MCF 10A (cell line): ENCODE measurements around the gene SIRT5. TPM values are rescaled to one million over a fixed set of nuclear protein-coding genes. Genes with fewer than 3 reads are reported as not detected.

Experiments used
- BruUV-seq: library from RNA; stranded (reverse); fragments of 400-500 nt; replicated peaks from 2 replicates; lab custom pipeline; 2021; lab: Mats Ljungman, UMichigan
- CTCF ChIA-PET: fragments of 300-600 bp; sonication (Branson Sonifier 250); formaldehyde crosslinking; extraction: SDS; loops from one replicate; lab custom pipeline; 2021; ENCODE audit warnings: antibody characterized with exemption, inconsistent platforms; lab: Yijun Ruan, JAX
- POLR2A ChIA-PET: fragments of 300-600, 350-650 bp; sonication (Branson Sonifier 250); formaldehyde crosslinking; extraction: SDS; loops from one replicate; lab custom pipeline; 2020; ENCODE audit warnings: antibody characterized with exemption, inconsistent platforms; lab: Yijun Ruan, JAX
- DNase-seq: peaks from one replicate; pipeline ENCODE4 v3.0.0-alpha.2; 2018; ENCODE audit not compliant: unreplicated experiment
- H3K27ac Mint-ChIP-seq: one replicate; pipeline ENCODE4 v1.8.0; 2022; ENCODE audit warnings: mild to moderate bottlenecking, low read depth, mixed read lengths; ENCODE audit not compliant: unreplicated experiment
- H3K27me3 Mint-ChIP-seq: one replicate; pipeline ENCODE4 v1.8.0; 2022; ENCODE audit warnings: mixed read lengths; ENCODE audit not compliant: insufficient read depth, unreplicated experiment
- H3K36me3 Mint-ChIP-seq: one replicate; pipeline ENCODE4 v1.8.0; 2022; ENCODE audit warnings: mild to moderate bottlenecking, moderate library complexity, mixed read lengths; ENCODE audit not compliant: insufficient read depth, unreplicated experiment
- H3K4me1 Mint-ChIP-seq: one replicate; pipeline ENCODE4 v1.8.0; 2022; ENCODE audit warnings: mixed read lengths; ENCODE audit not compliant: insufficient read depth, unreplicated experiment
- H3K4me3 Mint-ChIP-seq: one replicate; pipeline ENCODE4 v1.8.0; 2022; ENCODE audit warnings: mild to moderate bottlenecking, moderate library complexity, mixed read lengths; ENCODE audit not compliant: unreplicated experiment
- H3K9me3 Mint-ChIP-seq: one replicate; pipeline ENCODE4 v1.8.0; 2022; ENCODE audit warnings: mixed read lengths; ENCODE audit not compliant: unreplicated experiment
- intact Hi-C: fragments of 100-400 bp; cut with micrococcal nuclease; formaldehyde crosslinking; loops from 2 replicates; pipeline ENCODE4 v1.14.1; 2022
- total RNA-seq: library from RNA; stranded (reverse); gene quantifications from 2 replicates; pipeline ENCODE4 v1.2.3, GENCODE V29; 2022
- TF ChIP-seq, protein P1 (sequence below): fragments of 200-600 bp; IDR thresholded peaks from one replicate; pipeline ENCODE4 v1.8.0; 2022; ENCODE audit warnings: antibody characterized with exemption, mild to moderate bottlenecking; ENCODE audit not compliant: unreplicated experiment

Gene SIRT5
- total RNA-seq, 1 experiment from 2014 or later: 12.8 TPM

DNA sequence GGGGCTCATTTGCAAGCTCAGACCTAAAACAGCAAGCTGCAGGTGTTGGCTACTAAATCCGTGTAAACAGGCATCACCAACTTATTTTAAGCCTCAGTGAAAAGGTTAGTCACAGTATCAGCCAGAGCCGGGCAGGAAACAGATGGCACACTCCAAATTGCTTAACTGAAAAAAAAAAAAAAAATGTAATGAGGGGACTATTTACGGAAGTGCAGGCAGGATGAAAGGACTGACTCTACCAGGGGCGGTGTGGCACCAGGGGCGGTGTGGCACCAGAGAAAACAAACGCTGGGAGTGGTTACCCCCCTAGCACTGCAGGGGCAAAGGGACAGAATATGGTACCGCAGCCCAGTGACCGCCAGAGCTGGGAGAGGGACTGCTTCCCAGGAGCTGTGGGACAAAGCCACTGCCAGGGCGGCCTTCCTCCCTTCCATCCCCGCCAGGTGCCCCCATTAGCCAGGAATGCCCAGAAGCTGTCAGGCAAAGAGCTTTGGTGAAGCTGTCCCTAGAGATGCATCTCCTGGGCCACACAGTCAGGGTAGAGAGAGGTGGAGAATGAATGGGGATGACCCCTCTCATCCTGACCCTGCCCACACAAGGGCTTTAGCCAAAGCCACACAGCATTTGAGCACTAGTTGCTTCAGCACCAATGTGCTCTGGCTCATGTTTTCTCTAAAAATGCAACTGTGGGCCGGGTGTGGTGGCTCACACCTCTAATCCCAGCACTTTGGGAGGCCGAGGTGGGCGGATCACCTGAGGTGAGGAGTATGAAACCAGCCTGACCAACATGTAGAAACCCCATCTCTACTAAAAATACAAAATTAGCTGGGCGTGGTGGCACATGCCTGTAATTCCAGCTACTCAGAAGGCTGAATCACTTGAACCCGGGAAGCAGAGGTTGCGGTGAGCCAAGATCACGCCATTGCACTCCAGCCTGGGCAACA is 47.4 kb upstream of the SIRT5 start:
- Mint-ChIP-seq H3K4me1 (peaks cover 14% of the 10 kb centered on the region), H3K27me3 (no peaks in the 10 kb centered on the region), H3K4me3 (no peak overlapping the region), H3K27ac (peak overlapping the region; percentile 51), H3K36me3 (peaks cover 6% of the 10 kb centered on the region), H3K9me3 (no peaks in the 10 kb centered on the region)
- CTCF ChIA-PET: interaction anchor here (0.5 to 0.7 kb wide), 5 partner anchors 27 to 617 kb away, joined by 3 to 4 read pairs (median 3); no protein-coding TSS in a partner anchor
- BruUV-seq: no TSS peak
- intact Hi-C loops: no loop called here
- TF ChIP-seq, protein P1, sequence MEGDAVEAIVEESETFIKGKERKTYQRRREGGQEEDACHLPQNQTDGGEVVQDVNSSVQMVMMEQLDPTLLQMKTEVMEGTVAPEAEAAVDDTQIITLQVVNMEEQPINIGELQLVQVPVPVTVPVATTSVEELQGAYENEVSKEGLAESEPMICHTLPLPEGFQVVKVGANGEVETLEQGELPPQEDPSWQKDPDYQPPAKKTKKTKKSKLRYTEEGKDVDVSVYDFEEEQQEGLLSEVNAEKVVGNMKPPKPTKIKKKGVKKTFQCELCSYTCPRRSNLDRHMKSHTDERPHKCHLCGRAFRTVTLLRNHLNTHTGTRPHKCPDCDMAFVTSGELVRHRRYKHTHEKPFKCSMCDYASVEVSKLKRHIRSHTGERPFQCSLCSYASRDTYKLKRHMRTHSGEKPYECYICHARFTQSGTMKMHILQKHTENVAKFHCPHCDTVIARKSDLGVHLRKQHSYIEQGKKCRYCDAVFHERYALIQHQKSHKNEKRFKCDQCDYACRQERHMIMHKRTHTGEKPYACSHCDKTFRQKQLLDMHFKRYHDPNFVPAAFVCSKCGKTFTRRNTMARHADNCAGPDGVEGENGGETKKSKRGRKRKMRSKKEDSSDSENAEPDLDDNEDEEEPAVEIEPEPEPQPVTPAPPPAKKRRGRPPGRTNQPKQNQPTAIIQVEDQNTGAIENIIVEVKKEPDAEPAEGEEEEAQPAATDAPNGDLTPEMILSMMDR: no peak
- DNase-seq: peak; percentile 35
- POLR2A ChIA-PET: interaction anchor here (1.3 to 2.1 kb wide), 2 partner anchors 46 to 48 kb away, joined by 3 to 6 read pairs; partner anchors contain the start of gene SIRT5

DNA sequence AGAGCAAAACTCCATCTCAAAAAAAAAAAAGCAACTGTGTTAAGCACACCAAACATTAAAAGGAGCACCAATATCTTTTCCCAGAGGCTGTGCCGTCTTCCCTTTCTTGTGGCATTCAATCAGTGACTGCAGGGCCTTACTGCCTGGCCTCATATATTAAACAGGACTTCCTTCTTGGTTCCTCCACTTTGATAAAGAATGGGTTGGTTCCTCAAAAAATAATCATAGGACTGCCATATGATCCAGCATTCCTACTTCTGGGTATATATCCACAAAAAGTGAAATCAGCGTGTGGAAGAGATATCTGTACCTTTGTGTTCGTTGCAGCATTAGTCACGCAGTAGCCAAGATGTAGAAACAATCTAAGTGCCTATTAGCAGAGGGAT is 46.7 kb upstream of the SIRT5 start:
- POLR2A ChIA-PET: no interaction called here
- TF ChIP-seq, protein P1: no peak
- DNase-seq: no peak

DNA sequence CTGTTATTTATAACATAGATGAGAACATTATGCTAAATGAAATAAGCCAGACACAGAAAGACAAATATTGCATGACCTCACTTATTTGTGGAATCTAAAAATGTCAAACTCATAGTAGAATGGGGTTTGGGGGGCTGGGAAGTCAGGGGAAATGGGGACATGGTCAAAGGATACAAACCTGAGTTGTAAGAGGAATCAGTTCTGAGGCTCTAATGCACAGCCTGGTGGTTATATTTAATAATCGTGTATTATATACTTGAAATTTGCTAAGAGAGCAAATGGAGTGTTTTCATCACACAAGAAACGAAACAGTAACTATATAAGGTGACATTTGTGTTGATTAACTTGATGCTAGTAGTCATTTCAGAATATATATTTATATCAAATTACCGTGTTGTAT is 46.2 kb upstream of the SIRT5 start:
- H3K27ac Mint-ChIP-seq: no peak overlapping the region
- ChIA-PET POLR2A (no interaction called here), CTCF (interaction anchor here (1.0 kb wide), 2 partner anchors 11 to 145 kb away, joined by 3 to 4 read pairs; no protein-coding TSS in a partner anchor)
- peaks cover 11% of the 10 kb centered on the region for H3K4me1 Mint-ChIP-seq
- no TSS peak for BruUV-seq
- H3K9me3 Mint-ChIP-seq: no peaks in the 10 kb centered on the region
- intact Hi-C loops: no loop called here
- no peak overlapping the region for H3K4me3 Mint-ChIP-seq
- H3K36me3 Mint-ChIP-seq: peaks cover 6% of the 10 kb centered on the region
- TF ChIP-seq, protein P1: no peak
- DNase-seq: no peak
- H3K27me3 Mint-ChIP-seq: no peaks in the 10 kb centered on the region

More for the DNA sequence above, 46.7 kb upstream of the SIRT5 start:
- Mint-ChIP-seq H3K4me3 (no peak overlapping the region), H3K27ac (no peak overlapping the region), H3K36me3 (peaks cover 6% of the 10 kb centered on the region), H3K4me1 (peaks cover 15% of the 10 kb centered on the region), H3K9me3 (no peaks in the 10 kb centered on the region), H3K27me3 (no peaks in the 10 kb centered on the region)
- intact Hi-C loops: no loop called here
- CTCF ChIA-PET: interaction anchor here (0.5 to 0.7 kb wide), 4 partner anchors 27 to 575 kb away, joined by 3 to 4 read pairs (median 3); no protein-coding TSS in a partner anchor
- BruUV-seq: no TSS peak

DNA sequence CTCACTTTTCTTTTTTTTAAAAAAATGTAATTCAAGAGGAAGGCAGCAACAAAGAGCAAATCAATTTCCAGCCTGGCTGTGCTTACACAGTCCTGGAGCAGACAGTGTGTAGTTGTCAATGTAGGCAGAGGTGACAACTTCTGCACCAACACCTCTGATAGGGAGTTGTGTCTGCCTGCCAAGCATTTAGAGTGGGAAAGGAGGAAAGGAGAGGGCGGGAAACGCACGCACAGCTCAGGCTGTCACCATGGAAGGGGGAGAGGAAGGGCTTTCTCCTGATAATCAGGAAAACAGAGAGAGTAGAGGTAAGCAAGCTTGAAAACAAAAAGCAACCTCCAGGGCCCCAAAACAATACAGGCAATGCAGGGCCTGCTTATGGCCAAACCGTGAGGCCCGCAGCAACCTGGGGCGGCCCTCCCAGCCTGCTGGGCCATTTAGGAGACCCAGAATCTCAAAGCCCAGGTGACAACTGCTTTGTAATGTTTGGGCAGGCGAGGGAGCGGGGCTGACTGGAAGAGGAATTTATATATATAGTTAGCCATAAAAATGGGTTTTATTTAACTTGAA is 45.5 kb upstream of the SIRT5 start:
- no peak overlapping the region for H3K4me3 Mint-ChIP-seq
- intact Hi-C loops: no loop called here
- peaks cover 6% of the 10 kb centered on the region for H3K36me3 Mint-ChIP-seq
- no peak overlapping the region for H3K27ac Mint-ChIP-seq
- TF ChIP-seq, protein P1: no peak
- no peaks in the 10 kb centered on the region for H3K27me3 Mint-ChIP-seq
- peaks cover 11% of the 10 kb centered on the region for H3K4me1 Mint-ChIP-seq
- no peak for DNase-seq
- no peaks in the 10 kb centered on the region for H3K9me3 Mint-ChIP-seq
- POLR2A ChIA-PET: no interaction called here
- BruUV-seq: no TSS peak
- CTCF ChIA-PET: interaction anchor here (1.0 kb wide), 2 partner anchors 10 to 145 kb away, joined by 3 to 4 read pairs; no protein-coding TSS in a partner anchor
